Measurements from ENCODE around the gene TSEN34. TPM values are rescaled to one million over a fixed set of nuclear protein-coding genes. Genes with fewer than 3 reads are reported as not detected.
"Not testable (repeated sequence)": the region's sequence is repeated elsewhere in the genome, so short reads cannot be mapped to it uniquely, and the experiment has no call there.

Gene TSEN34
- total RNA-seq, 4 donors from 2014 or later, result 36.1 to 49.3 (median 40.3) TPM

- no peak for ATAC-seq (ENCODE audit: low FRiP score)
- TF ChIP-seq CTCF (IDR thresholded peaks at IDR 0.05), result no peak
Observed at GRCh38 chr19:54169149-54169740, 21.9 kb upstream of the TSEN34 start.

GRCh38 chr19:54171736-54172431 is 19.2 kb upstream of the TSEN34 start:
- ATAC-seq (ENCODE audit: low FRiP score); DNase-seq (ENCODE audit: low spot score): not testable (repeated sequence)

More at GRCh38 chr19:54169149-54169740, 21.9 kb upstream of the TSEN34 start:
- no peak for DNase-seq (ENCODE audit: low spot score)

- no peak for TF ChIP-seq CTCF (IDR thresholded peaks at IDR 0.05)
- DNase-seq (ENCODE audit: low spot score) (no peak), ATAC-seq (ENCODE audit: low FRiP score) (peak; percentile 17)
Observed at GRCh38 chr19:54172471-54173358, 18.4 kb upstream of the TSEN34 start, which contains the start of gene TMC4. TMC4 (minus strand) TSS chr19:54173160; CDS start chr19:54173117, 43 bp downstream.

- ATAC-seq (ENCODE audit: low FRiP score) (no peak), DNase-seq (ENCODE audit: low spot score) (no peak)
- no peak for TF ChIP-seq CTCF (IDR thresholded peaks at IDR 0.05)
Observed at GRCh38 chr19:54173359-54173699, 17.8 kb upstream of the TSEN34 start.

GRCh38 chr19:54173951-54174834 is 16.9 kb upstream of the TSEN34 start:
- ATAC-seq (ENCODE audit: low FRiP score) (no peak), DNase-seq (ENCODE audit: low spot score) (no peak)
- no peak for TF ChIP-seq CTCF (IDR thresholded peaks at IDR 0.05)

- TF ChIP-seq CTCF (IDR thresholded peaks at IDR 0.05), result no peak
- ATAC-seq (ENCODE audit: low FRiP score), result no peak
- no peak for DNase-seq (ENCODE audit: low spot score)
Observed at GRCh38 chr19:54178581-54179261, 12.4 kb upstream of the TSEN34 start.

Measured in omental fat pad (tissue), 4 donors.